Mesenchymal stem cell (in vitro differentiated cells and primary cell): ENCODE measurements around the gene TMEM100.

Source experiments
- DNase-seq: peaks from one replicate; pipeline ENCODE4 v3.0.0-alpha.2; 2013
- H2AFZ ChIP-seq: one replicate; pipeline ENCODE4 v1.6.1; 2013; ENCODE audit warnings: low read depth, mild to moderate bottlenecking, control low read depth, inconsistent platforms, low read length, moderate library complexity
- H2AK5ac ChIP-seq: 2 replicates; pipeline ENCODE4 v1.6.1; 2013; ENCODE audit warnings: low read length, moderate library complexity, mild to moderate bottlenecking, inconsistent platforms; ENCODE audit not compliant: severe bottlenecking
- H2BK120ac ChIP-seq: one replicate; pipeline ENCODE4 v1.6.1; 2013; ENCODE audit warnings: low read depth, mild to moderate bottlenecking, inconsistent platforms, low read length, moderate library complexity
- H2BK12ac ChIP-seq, 2 experiments: one replicate each; pipeline ENCODE4 v1.6.1; 2013; ENCODE audit warnings: inconsistent platforms in 2 of 2, low read length in 2 of 2, mild to moderate bottlenecking in 2 of 2, moderate library complexity in 2 of 2, control low read depth in 1 of 2
- H2BK15ac ChIP-seq: one replicate; pipeline ENCODE4 v1.6.1; 2013; ENCODE audit warnings: mild to moderate bottlenecking, low read depth, inconsistent platforms; ENCODE audit not compliant: poor library complexity, severe bottlenecking
- H2BK5ac ChIP-seq: 2 replicates; pipeline ENCODE4 v1.6.1; 2013; ENCODE audit warnings: low read depth, mild to moderate bottlenecking, low read length, control low read depth, inconsistent platforms; ENCODE audit not compliant: poor library complexity, severe bottlenecking
- H3K14ac ChIP-seq, 2 experiments: one replicate each; pipeline ENCODE4 v1.6.1; 2013; ENCODE audit warnings: inconsistent platforms in 2 of 2, low read length in 2 of 2, control low read depth in 1 of 2, mild to moderate bottlenecking in 1 of 2, moderate library complexity in 1 of 2
- H3K18ac ChIP-seq, 2 experiments: one replicate each; pipeline ENCODE4 v1.6.1; 2013; ENCODE audit warnings: inconsistent platforms in 2 of 2, low read length in 2 of 2, control low read depth in 1 of 2, low read depth in 1 of 2, mild to moderate bottlenecking in 1 of 2
- H3K23ac ChIP-seq, 2 experiments: one replicate each; pipeline ENCODE4 v1.6.1; 2013; ENCODE audit warnings: inconsistent platforms in 2 of 2, low read length in 2 of 2, mild to moderate bottlenecking in 2 of 2, moderate library complexity in 2 of 2, control low read depth in 1 of 2
- H3K27ac ChIP-seq: 2 replicates; pipeline ENCODE4 v1.5.1; 2013; ENCODE audit warnings: mild to moderate bottlenecking, moderate library complexity, low read length, control low read depth, inconsistent platforms; ENCODE audit not compliant: poor library complexity, severe bottlenecking
- H3K27me3 ChIP-seq, 2 experiments: 2 replicates each; pipeline versions ENCODE4 v1.6.1 to v1.7.0; 2013; ENCODE audit warnings: low read length in 2 of 2, mild to moderate bottlenecking in 2 of 2, moderate library complexity in 2 of 2, control low read depth in 1 of 2, inconsistent platforms in 1 of 2; ENCODE audit not compliant: control insufficient read depth in 1 of 2, insufficient read depth in 1 of 2
- H3K36me3 ChIP-seq, 2 experiments: 2 replicates each; pipeline versions ENCODE4 v1.6.1 to v1.7.0; 2013; ENCODE audit warnings: low read length in 2 of 2, control low read depth in 1 of 2, inconsistent platforms in 1 of 2, low read depth in 1 of 2, mild to moderate bottlenecking in 1 of 2; ENCODE audit not compliant: insufficient read depth in 2 of 2, control insufficient read depth in 1 of 2
- H3K4ac ChIP-seq, 2 experiments: one replicate each; pipeline ENCODE4 v1.6.1; 2013; ENCODE audit warnings: inconsistent platforms in 2 of 2, low read length in 2 of 2, mild to moderate bottlenecking in 2 of 2, moderate library complexity in 2 of 2, control low read depth in 1 of 2, low read depth in 1 of 2
- H3K4me1 ChIP-seq: 2 replicates; pipeline ENCODE4 v1.6.1; 2013; ENCODE audit warnings: low read depth, low read length, control low read depth; ENCODE audit not compliant: control insufficient read depth, insufficient read depth
- H3K4me2 ChIP-seq: 2 replicates; pipeline ENCODE4 v1.6.1; 2013; ENCODE audit warnings: low read length, mild to moderate bottlenecking, inconsistent platforms; ENCODE audit not compliant: poor library complexity, severe bottlenecking
- H3K4me3 ChIP-seq, 2 experiments: 2 replicates each; pipeline versions ENCODE4 v1.5.1 to v1.7.0; 2013; ENCODE audit warnings: low read length in 2 of 2, mild to moderate bottlenecking in 2 of 2, control low read depth in 1 of 2, low read depth in 1 of 2; ENCODE audit not compliant: insufficient read depth in 1 of 2
- H3K79me1 ChIP-seq: replicated peaks from 2 replicates; pipeline ENCODE4 v1.6.1; 2013; ENCODE audit warnings: mild to moderate bottlenecking, control low read depth, low read length, inconsistent platforms; ENCODE audit not compliant: poor library complexity, severe bottlenecking
- H3K9ac ChIP-seq: 2 replicates; pipeline ENCODE4 v1.7.0; 2013; ENCODE audit warnings: mild to moderate bottlenecking, low read length, moderate library complexity
- H3K9me3 ChIP-seq: 2 replicates; pipeline ENCODE4 v1.7.0; 2013; ENCODE audit warnings: mild to moderate bottlenecking, low read length; ENCODE audit not compliant: control insufficient read depth
- H4K8ac ChIP-seq: one replicate; pipeline ENCODE4 v1.6.1; 2013; ENCODE audit warnings: inconsistent platforms, mild to moderate bottlenecking, low read length, moderate library complexity
- H4K91ac ChIP-seq: one replicate; pipeline ENCODE4 v1.6.1; 2013; ENCODE audit warnings: mild to moderate bottlenecking, low read length, inconsistent platforms
- WGBS: methylation state at CpG from one replicate; pipeline ENCODE4 v1.1.7; 2013; ENCODE audit warnings: mixed read lengths; 5-methylcytosine and 5-hydroxymethylcytosine counted together

Gene TMEM100

GRCh38 chr17:55737976-55738501 lies 15.4 kb upstream of the TMEM100 start:
- Histone ChIP-seq H4K8ac (no peak overlapping the region), H3K9ac (no peak overlapping the region), H2BK120ac (no peak overlapping the region), H3K36me3 (no peaks in the 10 kb centered on the region), H3K4me1 (no peaks in the 10 kb centered on the region), H3K4me2 (no peak overlapping the region), H3K18ac (no peak overlapping the region), H3K14ac (no peak overlapping the region), H3K9me3 (no peaks in the 10 kb centered on the region), H3K4ac (peak overlapping the region in 1 of 2 experiments; percentile 58), H2AK5ac (no peak overlapping the region), H3K4me3 (no peak overlapping the region), H3K79me1 (no peaks in the 10 kb centered on the region), H2BK5ac (no peak overlapping the region), H2BK12ac (no peak overlapping the region), H2AFZ (no peak overlapping the region), H3K27ac (no peak overlapping the region), H3K27me3 (no peaks in the 10 kb centered on the region), H2BK15ac (no peak overlapping the region), H4K91ac (no peak overlapping the region), H3K23ac (no peak overlapping the region)
- 85% methylated on average over 4 of the region's 4 CpGs for WGBS
- DNase-seq, result no peak

GRCh38 chr17:55735731-55736405 lies 13.2 kb upstream of the TMEM100 start:
- 36% methylated on average over 3 of the region's 5 CpGs for WGBS
- Histone ChIP-seq H2BK120ac (no peak overlapping the region), H3K27ac (no peak overlapping the region), H3K4me3 (no peak overlapping the region), H3K23ac (no peak overlapping the region), H3K4ac (no peak overlapping the region), H3K9ac (no peak overlapping the region), H3K14ac (no peak overlapping the region), H2AK5ac (no peak overlapping the region), H3K9me3 (no peaks in the 10 kb centered on the region), H4K8ac (no peak overlapping the region), H3K36me3 (no peaks in the 10 kb centered on the region), H3K4me2 (no peak overlapping the region), H4K91ac (no peak overlapping the region), H3K4me1 (peaks cover 2% of the 10 kb centered on the region), H2BK15ac (no peak overlapping the region), H3K18ac (no peak overlapping the region), H2BK5ac (no peak overlapping the region), H3K27me3 (peaks cover 0 to 5% of the 10 kb centered on the region in 2 experiments), H3K79me1 (no peaks in the 10 kb centered on the region), H2BK12ac (no peak overlapping the region), H2AFZ (no peak overlapping the region)
- peak; percentile 76 for DNase-seq

- Histone ChIP-seq H3K4me1 (peaks cover 2% of the 10 kb centered on the region), H2AK5ac (no peak overlapping the region), H3K14ac (no peak overlapping the region), H3K9me3 (no peaks in the 10 kb centered on the region), H2BK5ac (no peak overlapping the region), H3K79me1 (no peaks in the 10 kb centered on the region), H3K4me3 (peak overlapping the region in 1 of 2 experiments; percentile 10), H4K91ac (no peak overlapping the region), H3K36me3 (no peaks in the 10 kb centered on the region), H3K27ac (no peak overlapping the region), H3K9ac (peak overlapping the region; percentile 26), H3K18ac (peak overlapping the region in 1 of 2 experiments; percentile 88), H3K4ac (no peak overlapping the region), H3K23ac (no peak overlapping the region), H2BK15ac (no peak overlapping the region), H4K8ac (no peak overlapping the region), H3K4me2 (no peak overlapping the region), H2BK120ac (no peak overlapping the region), H3K27me3 (peaks cover 0 to 7% of the 10 kb centered on the region in 2 experiments), H2BK12ac (no peak overlapping the region), H2AFZ (no peak overlapping the region)
- peak; percentile 51 for DNase-seq
- WGBS, result 3% methylated on average over 3 of the region's 4 CpGs
Measured at GRCh38 chr17:55734128-55734781, 11.6 kb upstream of the TMEM100 start.

GRCh38 chr17:55731586-55732250 lies 9.1 kb upstream of the TMEM100 start:
- H3K27me3 ChIP-seq, result peaks cover 0 to 11% of the 10 kb centered on the region in 2 experiments
- H2AK5ac ChIP-seq, result no peak overlapping the region
- H3K36me3 ChIP-seq, result no peaks in the 10 kb centered on the region
- H2BK120ac ChIP-seq, result peak overlapping the region; percentile 71
- no peaks in the 10 kb centered on the region for H3K79me1 ChIP-seq
- no peak overlapping the region for H3K23ac ChIP-seq
- H4K91ac ChIP-seq, result no peak overlapping the region
- H3K9me3 ChIP-seq, result no peaks in the 10 kb centered on the region
- peak overlapping the region; percentile 68 to 71 for H3K18ac ChIP-seq
- H2BK15ac ChIP-seq, result no peak overlapping the region
- WGBS, result 10% methylated on average over 9 of the region's 10 CpGs
- peak; percentile 77 for DNase-seq
- no peak overlapping the region for H3K14ac ChIP-seq
- peak overlapping the region; percentile 40 to 75 for H2BK12ac ChIP-seq
- H3K27ac ChIP-seq, result no peak overlapping the region
- H3K4me1 ChIP-seq, result peaks cover 2% of the 10 kb centered on the region
- H3K4me2 ChIP-seq, result peak overlapping the region; percentile 10
- peak overlapping the region in 1 of 2 experiments; percentile 67 for H3K4me3 ChIP-seq
- peak overlapping the region; percentile 33 for H4K8ac ChIP-seq
- H3K9ac ChIP-seq, result peak overlapping the region; percentile 57
- peak overlapping the region in 1 of 2 experiments; percentile 81 for H3K4ac ChIP-seq
- H2AFZ ChIP-seq, result peak overlapping the region; percentile 6
- H2BK5ac ChIP-seq, result no peak overlapping the region
